GM10266 (cell line): ENCODE results near the gene DENND6B.

Source experiments
- DNase-seq: peaks from one replicate; pipeline ENCODE4 v3.0.0; 2012; ENCODE audit errors: extremely low spot score
- CTCF ChIP-seq: IDR thresholded peaks from 2 replicates; pipeline ENCODE4 v1.5.1; 2012; ENCODE audit warnings: mild to moderate bottlenecking, low read depth; ENCODE audit not compliant: control insufficient read depth, insufficient read depth; ENCODE audit errors: missing control alignments

The DENND6B gene

GRCh38 chr22:50260801-50261614 is 65.8 kb downstream of the DENND6B start:
- peak; percentile 82 for DNase-seq
- no peak for TF ChIP-seq CTCF

- TF ChIP-seq CTCF: no peak
- DNase-seq: no peak
Measured at GRCh38 chr22:50260434-50260800, 66.4 kb downstream of the DENND6B start.

GRCh38 chr22:50259302-50259701 is 67.5 kb downstream of the DENND6B start:
- DNase-seq: no peak
- no peak for TF ChIP-seq CTCF
